NCI-H510A treated with DMSO at 0.1 percent for 48 hours (cell line): ENCODE data around the gene TAS2R31.

Experiments used
- DNase-seq: peaks from one replicate; lab custom pipeline; 2025; lab: John Stamatoyannopoulos, UW

TAS2R31 gene

DNA sequence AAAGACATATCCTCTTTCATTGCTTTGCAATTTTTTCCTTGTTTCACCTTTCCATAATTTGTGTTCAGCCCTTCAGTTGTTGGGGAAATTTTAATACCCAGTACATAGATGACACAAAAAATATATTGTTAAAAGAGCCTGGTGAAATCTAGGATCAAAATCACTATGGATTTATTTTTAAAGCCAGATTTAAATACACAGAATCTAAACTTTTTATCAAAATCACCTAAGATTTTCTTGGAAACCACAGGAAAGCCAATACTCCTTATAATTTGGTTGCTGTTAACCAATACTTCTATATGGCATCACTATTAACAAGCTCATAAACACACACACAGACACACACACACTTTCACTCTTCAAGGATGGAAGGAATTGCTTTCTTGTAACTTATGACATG, 33.0 kb downstream of the TAS2R31 start, which contains the start of gene TAS2R20:
TAS2R20 (minus strand) TSS at position 101 of the 400 bp plus-strand sequence. CDS start 429 bp downstream, outside the sequence.
- DNase-seq = no peak

DNA sequence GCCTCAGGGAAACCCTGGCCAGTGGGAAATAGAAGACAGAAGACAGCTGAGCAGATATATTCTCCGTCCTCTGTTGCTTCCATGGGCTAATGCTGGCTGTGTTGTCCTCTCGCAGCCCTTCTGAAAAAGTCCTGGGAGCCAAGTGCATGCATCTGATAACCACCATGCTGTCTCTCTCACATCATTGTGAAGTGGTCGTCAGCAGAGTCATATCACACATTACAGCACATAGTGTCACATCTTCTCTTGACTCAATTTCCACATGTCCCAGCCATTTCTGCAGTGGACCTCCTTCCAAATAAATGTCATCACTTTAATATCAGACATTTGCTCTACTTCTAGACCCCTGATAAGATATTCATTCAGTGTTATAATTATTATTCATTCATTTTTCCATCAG, 36.9 kb downstream of the TAS2R31 start:
- DNase-seq = no peak

GRCh38 chr12:10989107-10989506, 42.1 kb downstream of the TAS2R31 start:
- DNase-seq = no peak

- no peak for DNase-seq
Measured at GRCh38 chr12:10986812-10987211, 44.4 kb downstream of the TAS2R31 start, which contains the start of gene TAS2R50. Gene TAS2R50 (minus strand): TSS chr12:10986912. CDS start chr12:10986860, 52 bp downstream.

DNA sequence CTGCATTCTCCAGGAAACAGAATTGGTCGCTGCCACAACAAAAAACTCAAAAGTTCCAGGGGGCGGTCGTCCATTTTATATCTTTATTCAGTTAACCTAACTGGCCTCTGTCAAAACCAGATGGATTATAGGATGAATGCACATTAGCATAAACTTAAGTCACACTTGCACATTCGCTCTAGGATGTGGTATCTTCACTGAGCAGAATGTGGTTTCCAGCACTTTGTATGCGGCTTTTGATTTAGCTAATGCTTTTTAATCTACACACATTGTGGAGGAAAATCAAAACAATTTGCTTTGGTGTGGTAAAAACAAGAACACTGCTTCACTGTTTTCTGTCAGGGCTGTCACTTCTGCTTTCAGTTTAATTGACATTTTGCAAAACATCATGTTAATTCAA, 49.0 kb downstream of the TAS2R31 start:
- no peak for DNase-seq
